HUES48 (cell line): ENCODE measurements around the gene PAK1.
"Not testable (repeated sequence)": the region's sequence is repeated elsewhere in the genome, so short reads cannot be mapped to it uniquely, and the experiment has no call there.

ENCODE experiments used
- H3K27ac ChIP-seq: one replicate; pipeline ENCODE4 v1.7.0; 2013; ENCODE audit warnings: low read depth, low read length, inconsistent platforms
- H3K27me3 ChIP-seq: 2 replicates; pipeline ENCODE4 v1.6.1; 2013; ENCODE audit warnings: mild to moderate bottlenecking, low read length; ENCODE audit not compliant: control insufficient read depth, insufficient read depth
- H3K36me3 ChIP-seq: 2 replicates; pipeline ENCODE4 v1.6.1; 2013; ENCODE audit warnings: low read length; ENCODE audit not compliant: control insufficient read depth, insufficient read depth
- H3K4me1 ChIP-seq: 2 replicates; pipeline ENCODE4 v1.6.1; 2013; ENCODE audit warnings: mild to moderate bottlenecking, low read length; ENCODE audit not compliant: control insufficient read depth, insufficient read depth
- H3K4me3 ChIP-seq: 2 replicates; pipeline ENCODE4 v1.5.1; 2013; ENCODE audit warnings: mild to moderate bottlenecking, low read depth, low read length
- H3K9ac ChIP-seq: 2 replicates; pipeline ENCODE4 v1.6.1; 2013; ENCODE audit warnings: mild to moderate bottlenecking, low read depth, low read length, moderate library complexity
- H3K9me3 ChIP-seq: 2 replicates; pipeline ENCODE4 v1.6.1; 2013; ENCODE audit warnings: low read length; ENCODE audit not compliant: control insufficient read depth, insufficient read depth

The PAK1 gene

GRCh38 chr11:77310721-77311120 lies 163.2 kb downstream of the PAK1 start:
- H3K4me3 ChIP-seq: no peak overlapping the region
- no peaks in the 10 kb centered on the region for H3K9me3 ChIP-seq
- no peak overlapping the region for H3K9ac ChIP-seq
- no peaks in the 10 kb centered on the region for H3K27me3 ChIP-seq
- H3K36me3 ChIP-seq: no peaks in the 10 kb centered on the region
- 0 out of 2 replicates have a peak, but pooled peaks cover 5% of the 10 kb centered on the region for H3K4me1 ChIP-seq
- H3K27ac ChIP-seq: no peak overlapping the region

- no peaks in the 10 kb centered on the region for H3K27me3 ChIP-seq
- H3K36me3 ChIP-seq: no peaks in the 10 kb centered on the region
Measured at GRCh38 chr11:77309401-77310085, 164.4 kb downstream of the PAK1 start.

GRCh38 chr11:77308838-77309237 lies 165.1 kb downstream of the PAK1 start:
- Histone ChIP-seq H3K27me3 (no peaks in the 10 kb centered on the region), H3K4me3 (no peak overlapping the region), H3K4me1 (0 out of 2 replicates have a peak, but pooled peaks cover 5% of the 10 kb centered on the region), H3K27ac (no peak overlapping the region), H3K9me3 (no peaks in the 10 kb centered on the region), H3K9ac (no peak overlapping the region), H3K36me3 (no peaks in the 10 kb centered on the region)

More at GRCh38 chr11:77309401-77310085, 164.4 kb downstream of the PAK1 start:
- no peak overlapping the region for H3K4me3 ChIP-seq
- H3K27ac ChIP-seq: no peak overlapping the region
- no peaks in the 10 kb centered on the region for H3K9me3 ChIP-seq
- 0 out of 2 replicates have a peak, but pooled peaks cover 5% of the 10 kb centered on the region for H3K4me1 ChIP-seq
- no peak overlapping the region for H3K9ac ChIP-seq

- Histone ChIP-seq H3K27ac (no peak overlapping the region), H3K9ac (no peak overlapping the region), H3K4me3 (no peak overlapping the region), H3K4me1 (no peaks in the 10 kb centered on the region), H3K9me3 (no peaks in the 10 kb centered on the region), H3K27me3 (no peaks in the 10 kb centered on the region), H3K36me3 (no peaks in the 10 kb centered on the region)
Measured at GRCh38 chr11:77303328-77303727, 170.6 kb downstream of the PAK1 start.

- Histone ChIP-seq H3K9me3 (no peaks in the 10 kb centered on the region), H3K4me1 (no peaks in the 10 kb centered on the region), H3K36me3 (no peaks in the 10 kb centered on the region), H3K27ac (no peak overlapping the region), H3K27me3 (no peaks in the 10 kb centered on the region), H3K9ac (no peak overlapping the region), H3K4me3 (no peak overlapping the region)
Measured at GRCh38 chr11:77302752-77303151, 171.1 kb downstream of the PAK1 start.

- H3K27me3 ChIP-seq: no peaks in the 10 kb centered on the region
- H3K4me1 ChIP-seq: no peaks in the 10 kb centered on the region
- no peak within 1 kb of the TSS for H3K4me3 ChIP-seq
- no peak within 1 kb of the TSS for H3K9ac ChIP-seq
- no peaks in the 10 kb centered on the region for H3K9me3 ChIP-seq
- H3K36me3 ChIP-seq: no peaks in the 10 kb centered on the region
- no peak within 1 kb of the TSS for H3K27ac ChIP-seq
Measured at GRCh38 chr11:77301510-77301909, 172.4 kb downstream of the PAK1 start, which contains the start of gene GDPD4. Gene GDPD4, minus strand, starts transcription at chr11:77301686. Its CDS starts 16,549 bp downstream, at chr11:77285137.

- Histone ChIP-seq H3K9ac (no peak overlapping the region), H3K36me3 (no peaks in the 10 kb centered on the region), H3K9me3 (no peaks in the 10 kb centered on the region), H3K27me3 (no peaks in the 10 kb centered on the region), H3K4me3 (no peak overlapping the region), H3K27ac (no peak overlapping the region), H3K4me1 (no peaks in the 10 kb centered on the region)
Measured at GRCh38 chr11:77300695-77301094, 173.2 kb downstream of the PAK1 start.

GRCh38 chr11:77300028-77300427 lies 173.9 kb downstream of the PAK1 start:
- H3K27ac ChIP-seq, H3K36me3 ChIP-seq: not testable (repeated sequence)

GRCh38 chr11:77299528-77299993 lies 174.3 kb downstream of the PAK1 start:
- H3K9ac ChIP-seq: no peak overlapping the region
- H3K27ac ChIP-seq: no peak overlapping the region
- no peaks in the 10 kb centered on the region for H3K9me3 ChIP-seq
- no peaks in the 10 kb centered on the region for H3K4me1 ChIP-seq
- no peaks in the 10 kb centered on the region for H3K36me3 ChIP-seq
- no peak overlapping the region for H3K4me3 ChIP-seq
- no peaks in the 10 kb centered on the region for H3K27me3 ChIP-seq

More at GRCh38 chr11:77300028-77300427, 173.9 kb downstream of the PAK1 start:
- H3K27me3 ChIP-seq, H3K4me1 ChIP-seq, H3K9me3 ChIP-seq, H3K9ac ChIP-seq, H3K4me3 ChIP-seq: not testable (repeated sequence)

GRCh38 chr11:77294040-77294439 lies 179.9 kb downstream of the PAK1 start:
- Histone ChIP-seq H3K27me3 (no peaks in the 10 kb centered on the region), H3K4me1 (no peaks in the 10 kb centered on the region), H3K27ac (no peak overlapping the region), H3K9ac (no peak overlapping the region), H3K9me3 (no peaks in the 10 kb centered on the region; the same call in 1 of the 2 replicates), H3K4me3 (no peak overlapping the region), H3K36me3 (no peaks in the 10 kb centered on the region)

- no peak overlapping the region for H3K27ac ChIP-seq
- H3K27me3 ChIP-seq: no peaks in the 10 kb centered on the region
- no peaks in the 10 kb centered on the region for H3K36me3 ChIP-seq
- H3K4me3 ChIP-seq: no peak overlapping the region
- no peaks in the 10 kb centered on the region; the same call in 1 of the 2 replicates for H3K9me3 ChIP-seq
- H3K9ac ChIP-seq: no peak overlapping the region
- no peaks in the 10 kb centered on the region for H3K4me1 ChIP-seq
Measured at GRCh38 chr11:77289737-77290136, 184.2 kb downstream of the PAK1 start.
